GM19328 (cell line): ENCODE results near the gene BANK1.
A peak's percentile ranks its signal among the peaks of the same experiment; 100 is the strongest.

ENCODE experiments used
- ATAC-seq: cut with Tn5 transposase; IDR thresholded peaks from one replicate; pipeline ENCODE4 v1.9.1; 2021; ENCODE audit warnings: mild to moderate bottlenecking, moderate library complexity; ENCODE audit not compliant: unreplicated experiment

BANK1 gene

DNA sequence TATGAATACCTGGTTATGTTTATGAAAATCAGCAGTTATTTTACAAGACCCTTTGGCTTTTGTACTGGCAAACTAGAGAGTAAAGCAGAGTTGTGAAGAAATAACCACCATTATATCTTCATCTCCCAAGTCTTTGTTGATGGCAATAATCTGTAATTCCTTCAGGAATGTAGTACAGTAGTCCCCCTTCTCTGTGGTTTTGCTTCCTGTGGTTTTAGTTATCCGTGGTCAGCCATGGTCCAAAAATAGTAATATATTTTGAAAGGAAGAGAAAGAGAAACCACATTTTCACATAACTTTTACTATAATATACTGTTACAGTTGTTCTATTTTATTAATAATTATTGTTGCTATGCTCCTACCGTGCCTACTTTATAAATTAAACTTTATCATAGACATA is 27.8 kb downstream of the BANK1 start:
- no peak for ATAC-seq

DNA sequence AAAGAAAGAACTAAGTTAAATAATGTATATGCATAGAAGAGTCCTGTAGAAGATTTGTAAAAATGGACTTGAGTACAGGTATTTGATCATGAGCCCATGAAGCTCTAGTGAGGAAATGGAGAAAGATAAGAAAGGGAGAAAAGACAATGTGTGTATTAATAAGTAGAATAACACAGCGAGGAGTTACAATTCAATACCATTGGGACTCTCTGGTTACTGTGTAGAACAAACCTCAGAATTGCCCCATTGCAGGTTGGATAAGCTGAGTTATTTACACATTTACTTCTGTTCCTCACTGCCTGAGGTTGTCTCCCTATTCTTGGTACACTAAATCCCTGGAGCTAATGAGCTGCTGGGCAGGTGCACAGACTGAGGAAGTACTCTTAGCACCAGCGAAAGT is 33.3 kb downstream of the BANK1 start:
- ATAC-seq, result no peak

DNA sequence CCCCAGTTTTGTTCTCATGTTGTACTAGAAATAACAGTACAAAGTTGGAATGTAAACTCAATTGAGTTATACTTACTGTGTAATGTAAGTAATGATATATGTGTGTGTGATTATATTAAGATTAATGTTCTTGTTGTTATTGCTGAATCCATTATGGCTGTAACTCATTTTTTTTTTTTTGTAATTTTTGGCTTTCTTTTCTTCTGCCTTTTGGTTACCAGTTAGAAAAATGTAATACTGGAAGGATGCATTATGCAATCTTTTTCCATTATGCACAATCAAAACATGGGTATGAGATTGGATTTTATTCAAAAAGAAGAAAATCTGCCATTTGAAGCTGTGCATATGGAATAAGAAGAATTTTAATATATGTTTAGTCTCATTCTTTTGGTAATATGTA is 34.0 kb downstream of the BANK1 start:
- ATAC-seq, result no peak

DNA sequence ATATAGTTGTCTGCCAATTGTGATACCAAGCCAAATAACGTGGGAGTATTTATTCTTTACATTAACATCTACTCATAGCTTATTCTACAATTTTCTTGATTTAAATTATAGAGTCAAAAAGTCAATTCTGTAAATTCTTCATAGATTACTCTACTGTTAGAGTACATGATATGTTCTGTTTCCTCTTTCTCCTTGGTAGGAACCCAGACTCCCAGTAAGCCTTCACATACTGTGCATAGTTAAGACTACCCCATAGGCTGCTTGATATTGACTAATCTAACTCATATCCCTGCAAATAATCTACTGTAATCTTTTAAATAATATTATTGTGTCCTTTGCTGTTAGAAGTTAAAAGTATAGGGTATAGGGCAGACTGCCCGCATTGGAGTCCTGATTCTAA is 35.4 kb downstream of the BANK1 start:
- no peak for ATAC-seq

DNA sequence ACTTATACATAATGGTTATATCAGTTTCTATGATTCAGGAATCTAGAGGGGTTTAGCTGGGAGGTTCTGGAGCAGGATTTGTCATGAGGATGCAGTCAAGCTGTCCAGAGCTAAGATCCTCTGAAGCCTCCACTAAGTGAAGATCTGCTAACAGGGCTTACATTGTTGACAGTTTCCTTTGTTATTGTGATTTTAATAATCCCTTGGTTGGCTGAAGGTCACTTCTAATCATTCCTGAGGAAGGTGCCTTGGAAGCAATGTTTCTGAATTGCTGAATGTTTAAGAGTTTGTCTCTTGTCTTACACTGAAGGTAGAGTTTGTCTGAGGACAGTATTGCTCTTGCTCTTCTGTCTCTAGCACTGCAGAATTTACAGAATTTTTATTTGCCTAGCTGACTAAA is 41.3 kb downstream of the BANK1 start:
- ATAC-seq, result no peak

DNA sequence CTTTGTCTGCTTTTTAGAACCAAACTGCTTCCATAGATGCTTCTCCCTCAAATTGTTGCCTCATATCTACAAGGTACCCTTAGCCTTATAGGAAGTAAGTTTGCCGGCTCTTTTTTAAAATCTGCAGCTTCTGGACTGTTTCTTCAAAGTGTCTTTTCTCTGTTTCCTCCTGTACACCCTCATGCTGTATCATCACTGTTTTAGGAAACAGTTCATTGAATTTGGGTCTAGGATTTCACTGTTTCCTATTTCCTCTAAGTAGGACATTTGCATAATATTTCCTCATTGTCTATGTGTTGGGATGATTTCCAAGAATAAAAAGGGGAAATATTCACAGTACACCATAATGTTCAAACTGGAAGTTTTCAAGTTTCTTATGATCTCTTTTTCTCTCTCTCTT is 43.0 kb downstream of the BANK1 start:
- ATAC-seq, result no peak

DNA sequence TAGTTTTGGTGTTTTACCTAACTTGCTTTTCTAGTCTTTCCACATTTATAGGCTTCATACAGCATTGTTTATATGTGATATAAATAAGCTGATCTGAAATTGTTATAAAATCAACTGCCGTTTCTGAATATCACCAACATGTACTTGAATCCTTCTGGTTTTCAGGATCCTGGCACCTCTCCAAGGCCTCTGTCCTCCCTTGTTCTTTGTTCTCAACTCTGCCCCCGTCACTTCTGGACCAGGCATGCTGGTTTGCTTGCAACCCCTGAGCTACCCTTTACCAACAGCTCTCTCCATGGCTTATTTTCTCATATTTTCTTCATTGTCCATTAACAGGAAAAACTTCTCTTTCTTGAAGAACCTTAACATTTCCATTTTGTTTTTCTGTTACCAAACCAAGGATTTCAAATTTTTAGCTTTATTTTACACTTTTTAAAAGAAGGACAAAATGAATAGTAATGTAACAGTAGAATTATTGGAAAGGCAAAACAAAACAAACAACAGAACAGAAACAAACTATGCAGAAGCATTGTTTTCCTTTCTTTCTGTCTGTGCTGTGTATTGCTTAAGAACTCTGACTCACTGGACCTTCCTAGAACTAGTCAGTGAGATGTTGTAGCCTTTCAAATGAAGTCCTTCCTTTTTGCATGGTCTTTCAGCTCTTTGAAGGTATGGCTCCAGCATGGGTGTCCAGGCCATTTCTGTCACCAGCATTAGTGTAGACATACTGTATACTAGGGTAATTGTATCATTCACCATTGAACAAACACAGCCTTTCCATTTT is 44.8 kb downstream of the BANK1 start:
- ATAC-seq, result no peak

DNA sequence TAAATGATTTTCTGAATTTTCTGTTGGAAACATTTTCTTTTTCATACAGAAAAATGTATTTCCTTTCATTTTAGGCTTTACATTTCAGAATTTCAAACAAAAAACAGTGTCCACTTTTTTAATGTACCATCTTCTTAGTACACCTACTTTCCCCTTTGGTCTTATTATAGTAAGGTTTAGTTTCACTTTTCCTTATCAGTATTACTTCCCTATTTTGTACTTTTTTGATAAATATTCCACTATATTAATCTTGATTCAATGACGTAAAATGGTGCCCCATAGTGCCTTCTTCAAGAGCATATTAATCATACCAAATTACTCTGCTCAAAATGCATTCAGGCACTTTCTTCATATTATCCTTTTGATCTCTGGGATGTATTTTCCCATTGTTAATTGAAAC is 52.5 kb downstream of the BANK1 start:
- no peak for ATAC-seq

DNA sequence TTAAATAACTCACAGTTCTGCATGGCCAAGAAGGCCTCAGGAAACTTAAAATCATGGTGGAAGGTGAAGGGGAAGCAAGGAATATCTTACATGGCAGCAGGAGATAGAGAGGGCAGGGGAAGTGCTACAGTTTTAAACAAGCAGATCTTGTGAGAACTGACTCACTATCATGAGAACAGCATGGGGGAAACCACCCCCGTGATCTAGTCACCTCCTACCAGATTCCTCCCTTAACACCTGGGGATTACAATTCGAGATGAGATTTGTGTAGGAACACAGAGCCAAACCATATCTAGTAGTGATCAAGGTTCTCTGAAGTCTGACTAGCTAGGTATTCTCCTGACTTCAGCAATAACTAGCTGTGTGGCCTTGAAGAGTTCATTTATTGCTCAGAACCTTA is 56.0 kb downstream of the BANK1 start:
- ATAC-seq, result no peak

DNA sequence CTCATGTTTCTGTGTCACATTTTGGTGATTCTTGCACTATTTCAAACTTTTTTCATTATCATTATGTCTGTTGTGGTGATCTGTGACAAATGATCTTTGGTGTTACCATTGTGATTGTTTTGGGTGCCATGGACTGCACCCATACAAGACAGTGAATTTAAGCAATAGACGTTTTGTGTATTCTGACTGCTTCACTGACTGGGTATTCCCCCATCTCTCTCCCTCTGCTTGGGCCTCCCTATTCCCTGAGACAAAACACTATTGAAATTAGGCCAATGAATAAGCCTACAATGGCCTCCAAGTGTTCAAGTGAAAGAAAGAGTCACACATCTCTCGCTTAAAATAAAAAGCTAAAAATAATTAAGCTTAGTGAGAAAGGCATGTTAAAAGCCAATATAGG is 60.2 kb downstream of the BANK1 start:
- ATAC-seq, result no peak

DNA sequence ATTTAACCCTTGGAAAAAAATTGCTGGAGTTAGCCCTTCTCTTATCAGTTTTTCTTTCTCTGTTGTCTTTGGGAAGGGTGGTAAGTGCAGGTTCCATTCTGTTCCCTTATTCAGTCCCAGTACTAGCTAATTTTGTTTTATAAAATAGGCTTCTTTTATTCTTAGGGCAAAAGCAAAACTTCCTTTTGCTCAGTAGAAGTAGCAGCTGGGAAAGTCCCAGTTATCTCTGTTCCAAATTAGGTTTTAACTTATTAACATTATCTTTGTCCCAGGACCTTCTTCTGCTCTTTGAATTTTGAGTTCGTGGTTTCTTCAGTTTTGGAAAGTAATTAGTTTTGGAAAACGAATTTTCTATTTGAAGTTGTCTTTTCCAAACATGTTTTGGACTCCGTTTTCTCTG is 61.1 kb downstream of the BANK1 start:
- no peak for ATAC-seq

DNA sequence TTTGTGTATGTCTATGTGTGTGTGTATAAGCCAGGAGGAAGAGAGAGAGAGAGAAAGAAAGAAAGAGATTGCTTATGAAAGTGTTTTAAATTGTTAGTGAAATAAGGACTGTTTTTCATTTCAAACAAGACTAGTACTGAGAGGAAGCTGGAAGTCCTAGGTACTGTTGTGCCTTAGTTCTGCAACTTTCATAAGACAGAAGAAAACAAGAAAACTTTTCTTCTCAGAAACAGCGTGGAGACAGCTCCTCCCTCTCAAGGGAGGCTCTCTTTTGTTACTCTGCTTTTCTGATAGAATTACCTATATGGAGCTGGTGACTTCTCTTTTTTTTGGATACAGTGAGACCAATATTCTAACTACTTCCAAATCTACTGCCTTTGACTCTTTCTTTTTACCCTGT is 62.5 kb downstream of the BANK1 start:
- peak; percentile 59 for ATAC-seq

DNA sequence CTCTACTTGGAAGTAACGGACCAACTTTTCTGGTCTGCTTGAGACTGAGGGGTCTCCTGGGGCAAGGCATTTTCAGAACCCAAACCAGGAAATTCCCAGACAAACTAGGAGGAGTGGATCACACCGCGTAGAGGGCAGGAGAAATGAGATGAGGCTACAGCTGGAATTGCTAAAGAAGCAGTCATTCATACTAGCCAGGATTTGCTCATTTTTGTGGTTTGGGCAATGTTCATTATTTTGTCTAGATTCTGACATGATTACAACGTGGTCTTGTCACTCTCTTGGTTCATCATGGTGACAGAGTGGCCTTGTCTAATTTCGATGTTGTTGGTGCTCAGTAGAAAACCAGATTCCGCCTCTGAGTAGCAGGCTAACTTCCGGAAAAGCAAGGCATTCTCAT is 63.2 kb downstream of the BANK1 start:
- no peak for ATAC-seq

DNA sequence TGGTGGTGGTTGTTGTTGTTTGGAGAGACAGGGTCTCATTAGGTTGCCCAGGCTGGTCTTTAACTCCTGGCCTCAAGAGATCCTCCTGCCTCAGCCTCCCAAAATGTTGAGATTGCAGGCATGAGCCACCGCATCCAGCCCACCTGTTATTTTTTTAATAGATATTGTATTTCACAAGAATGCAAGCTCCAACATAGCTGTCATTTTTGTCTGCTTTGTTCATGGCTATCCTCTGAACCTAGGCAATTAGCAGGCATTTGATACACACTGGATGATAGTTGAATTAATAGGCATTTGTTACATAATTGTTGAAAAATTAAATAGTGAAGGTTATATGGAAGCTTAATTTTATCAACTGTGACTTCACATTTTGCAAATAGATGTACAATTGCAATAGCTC is 64.7 kb downstream of the BANK1 start:
- no peak for ATAC-seq

DNA sequence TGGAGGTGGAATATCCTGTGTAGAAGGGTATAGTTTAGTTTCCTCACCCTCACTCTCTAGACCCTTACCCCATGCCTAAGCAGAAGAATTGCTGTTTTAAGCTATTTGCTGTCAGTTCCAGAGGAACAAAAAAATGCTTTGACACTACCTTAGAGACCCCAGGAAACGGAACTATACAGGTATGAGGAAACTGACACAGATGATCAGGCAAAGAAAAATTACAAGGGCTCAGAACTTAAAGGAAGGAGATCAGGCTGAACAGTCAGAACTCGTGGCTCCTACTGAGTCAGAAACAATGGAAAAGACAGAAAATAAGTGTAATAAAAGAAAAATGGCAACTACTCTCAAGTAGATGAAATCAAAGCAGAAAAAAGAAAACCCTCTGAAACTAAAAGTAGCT is 65.6 kb downstream of the BANK1 start:
- no peak for ATAC-seq

DNA sequence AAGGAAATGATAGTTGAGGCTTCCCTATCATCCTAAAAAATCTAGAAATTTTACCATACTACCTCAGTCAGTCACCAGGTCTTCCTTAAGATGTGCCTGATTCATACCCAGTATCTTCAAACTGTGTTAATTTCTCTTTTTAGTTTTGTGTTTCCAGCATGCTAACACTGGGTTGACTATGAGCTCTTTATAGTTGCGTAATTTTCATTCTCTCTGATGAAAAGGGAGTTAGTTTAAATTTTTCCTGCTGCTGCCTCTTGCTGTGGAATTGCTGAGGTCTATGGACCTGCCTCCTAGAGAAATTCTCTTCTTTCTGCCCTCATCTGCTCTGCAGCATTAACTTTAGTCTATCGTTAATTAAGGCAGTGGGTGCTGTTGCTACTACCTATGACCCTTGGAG is 66.6 kb downstream of the BANK1 start:
- ATAC-seq, result no peak

DNA sequence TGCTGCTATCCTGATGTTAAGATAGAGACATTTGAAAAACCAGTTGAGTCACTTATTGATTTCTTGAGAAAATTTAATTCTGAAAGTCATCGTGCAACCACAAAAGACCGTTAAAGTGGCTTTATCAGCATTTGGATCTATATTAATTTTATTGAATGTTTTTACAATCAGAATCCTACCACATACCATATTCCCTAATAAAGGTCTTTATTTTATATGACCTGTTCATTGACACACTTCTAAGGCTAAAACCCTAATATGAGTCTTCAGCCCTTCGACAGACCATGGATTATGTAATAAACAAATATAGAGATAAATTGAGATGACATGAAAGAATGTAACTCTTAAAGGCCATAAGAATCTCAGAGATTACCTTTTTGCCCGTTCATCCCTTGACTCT is 68.1 kb downstream of the BANK1 start:
- ATAC-seq, result no peak

DNA sequence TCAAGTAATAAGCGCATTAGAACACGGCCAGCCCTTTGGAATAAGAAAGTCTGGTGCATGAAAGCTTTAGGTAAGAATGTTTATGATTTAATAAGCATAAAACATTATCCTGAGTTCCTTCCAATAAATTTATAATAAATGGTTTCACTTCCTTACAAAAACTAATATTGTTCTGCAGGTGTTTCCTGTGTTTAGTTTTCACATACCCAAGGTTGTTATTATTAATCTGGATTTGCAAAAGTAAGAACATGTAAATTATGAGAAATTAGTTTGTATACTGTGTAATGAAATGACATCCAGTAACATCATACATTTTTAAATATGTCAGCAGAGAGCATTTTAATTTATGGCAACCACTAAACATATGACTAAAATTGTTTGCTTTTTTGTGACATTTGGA is 72.1 kb downstream of the BANK1 start:
- no peak for ATAC-seq

DNA sequence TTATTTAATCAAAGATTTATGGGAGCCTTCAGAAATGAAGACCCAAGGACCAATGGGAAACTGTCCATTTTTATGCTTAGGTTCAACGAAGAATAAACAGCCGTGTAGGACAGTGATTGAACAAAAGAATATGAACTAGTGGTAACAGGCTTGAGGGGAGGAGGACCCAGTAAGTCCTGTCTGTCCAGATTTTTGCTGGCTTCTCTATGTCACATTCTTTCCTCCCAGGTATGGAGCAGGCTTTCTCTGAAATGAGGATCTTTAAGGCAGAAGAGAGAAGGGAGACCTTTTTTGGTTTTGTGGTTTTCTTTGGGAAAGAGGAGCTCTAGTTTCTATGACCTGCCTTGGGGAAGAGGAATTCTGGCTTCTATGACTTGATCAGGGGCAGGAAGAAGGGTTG is 74.1 kb downstream of the BANK1 start:
- ATAC-seq, result no peak

DNA sequence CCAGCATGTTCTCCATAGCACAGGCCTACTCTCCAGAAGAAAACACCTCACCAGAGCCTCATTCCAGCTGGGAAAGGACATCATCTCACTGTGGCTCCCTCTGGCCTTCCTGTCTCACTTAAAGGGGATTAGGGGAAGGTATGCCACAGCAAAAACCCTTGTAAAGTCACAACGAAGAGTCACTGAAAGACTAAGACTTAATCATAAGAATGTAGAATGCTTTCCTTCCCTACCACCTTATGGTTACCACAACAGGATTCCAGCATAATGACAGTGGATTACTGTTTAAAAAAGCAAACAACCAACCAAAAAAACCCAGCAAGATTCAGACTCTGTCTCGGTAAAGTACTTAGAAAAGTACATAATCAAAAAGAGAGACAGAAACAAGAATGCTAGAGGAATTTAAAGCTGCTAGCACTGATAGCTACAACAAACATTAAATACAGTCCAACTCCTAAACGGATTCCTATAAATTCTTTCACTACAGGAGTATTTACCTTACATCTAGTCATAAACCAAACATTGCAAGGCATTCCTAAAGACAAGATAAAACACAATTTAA is 75.1 kb downstream of the BANK1 start:
- no peak for ATAC-seq

DNA sequence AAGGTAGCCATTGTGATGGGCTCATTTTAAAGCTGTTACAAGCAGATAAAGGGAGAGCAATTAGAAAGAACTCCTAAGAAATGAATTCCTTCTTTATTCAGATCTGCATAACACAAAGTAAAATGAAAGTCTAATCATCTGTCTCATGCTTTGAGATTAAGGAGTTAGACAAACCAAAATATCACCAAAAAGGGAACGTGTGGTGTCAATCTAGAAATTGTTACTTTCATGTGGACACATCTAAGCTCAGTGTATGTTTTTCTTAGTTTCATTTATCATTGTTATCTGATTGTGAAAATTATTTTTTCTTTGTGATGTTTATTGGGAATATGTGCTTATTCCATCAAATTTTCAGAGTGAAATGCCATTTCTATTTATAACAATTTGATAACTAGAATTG is 80.3 kb downstream of the BANK1 start:
- no peak for ATAC-seq

DNA sequence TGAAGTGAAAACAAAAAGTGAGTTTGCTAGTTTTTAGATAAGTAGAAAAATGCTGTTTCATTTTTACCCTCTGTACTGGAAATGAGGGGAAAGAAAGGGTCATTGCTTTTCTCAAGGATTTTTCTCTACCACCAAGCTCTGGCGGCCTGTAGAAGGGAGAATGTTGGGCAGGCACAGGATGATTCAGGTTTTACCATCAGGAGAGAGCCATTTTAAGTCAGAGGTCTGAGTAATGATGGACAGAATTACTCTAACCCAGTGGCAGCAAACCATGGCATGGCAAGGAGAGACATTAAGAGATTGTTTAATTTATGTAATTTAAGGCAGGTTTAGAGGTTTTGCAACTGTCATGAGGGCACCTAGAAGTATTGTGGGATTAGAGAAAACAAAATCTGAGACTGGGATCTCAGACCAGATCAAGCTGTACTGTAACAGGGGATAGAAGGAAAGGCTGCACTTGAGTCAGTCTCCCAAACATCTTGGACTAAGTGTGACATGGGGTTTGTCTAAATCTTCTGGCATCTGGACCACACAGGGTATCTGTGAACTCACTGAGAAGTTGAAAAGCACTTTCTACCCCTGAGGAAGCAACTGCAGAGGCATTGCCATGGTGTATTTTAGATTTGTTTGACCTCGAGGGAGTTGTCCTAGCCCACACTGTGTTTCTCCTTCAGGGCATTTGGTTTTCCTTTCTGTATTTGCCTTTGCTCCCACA is 81.6 kb downstream of the BANK1 start:
- no peak for ATAC-seq
